DND-41 (cell line): Measurements from ENCODE around the gene MEN1.

Experiments used
- ATAC-seq: fragments of 200-7000 bp; cut with Tn5 transposase; 3 replicates; pipeline ENCODE4 v1.9.1; 2021; ENCODE audit warnings: low read depth; ENCODE audit not compliant: insufficient read depth
- DNase-seq: peaks from one replicate; pipeline ENCODE4 v3.0.0-alpha.2; 2020
- H2AFZ ChIP-seq: 2 replicates; pipeline ENCODE4 v1.6.0; 2012; ENCODE audit warnings: low read depth, low read length
- H3K27ac ChIP-seq: 2 replicates; pipeline ENCODE4 v1.5.1; 2012; ENCODE audit warnings: low read length, inconsistent platforms
- H3K27me3 ChIP-seq: fragments of 200-600 bp; sonication (generic); 2 replicates; pipeline ENCODE4 v1.6.0; 2012; ENCODE audit warnings: low read length, mild to moderate bottlenecking, inconsistent platforms; ENCODE audit not compliant: insufficient read depth, poor library complexity
- H3K36me3 ChIP-seq: 2 replicates; pipeline ENCODE4 v1.5.1; 2012; ENCODE audit warnings: low read length, inconsistent platforms; ENCODE audit not compliant: insufficient read depth
- H3K4me1 ChIP-seq: 2 replicates; pipeline ENCODE4 v1.5.1; 2012; ENCODE audit warnings: mild to moderate bottlenecking, low read length; ENCODE audit not compliant: insufficient read depth
- H3K4me2 ChIP-seq: 2 replicates; pipeline ENCODE4 v1.6.0; 2012; ENCODE audit warnings: mild to moderate bottlenecking, moderate library complexity, low read length, inconsistent platforms; ENCODE audit not compliant: insufficient read depth
- H3K4me3 ChIP-seq, 2 experiments: fragments of 200-600 bp in 1 of 2; shearing (Covaris generic) in 1 of 2; 2 replicates each; pipeline ENCODE4 v1.5.1; 2012 to 2016; ENCODE audit warnings: inconsistent platforms in 2 of 2, low read length in 2 of 2, mild to moderate bottlenecking in 2 of 2, low read depth in 1 of 2, moderate library complexity in 1 of 2
- H3K79me2 ChIP-seq: 2 replicates; pipeline ENCODE4 v1.6.0; 2012; ENCODE audit warnings: low read length, inconsistent platforms; ENCODE audit not compliant: insufficient read depth
- H3K9ac ChIP-seq: 2 replicates; pipeline ENCODE4 v1.6.0; 2012; ENCODE audit warnings: low read depth, mild to moderate bottlenecking, inconsistent platforms, low read length, moderate library complexity
- H3K9me3 ChIP-seq: 2 replicates; pipeline ENCODE4 v1.5.1; 2012; ENCODE audit warnings: low read length, moderate library complexity, mild to moderate bottlenecking, inconsistent platforms; ENCODE audit not compliant: insufficient read depth, severe bottlenecking
- H4K20me1 ChIP-seq: 2 replicates; pipeline ENCODE4 v1.6.0; 2012; ENCODE audit warnings: low read length; ENCODE audit not compliant: insufficient read depth
- CTCF ChIP-seq: IDR thresholded peaks from 2 replicates; pipeline ENCODE4 v1.5.1; 2012; ENCODE audit warnings: borderline replicate concordance, low read length, moderate library complexity, mild to moderate bottlenecking; ENCODE audit not compliant: poor library complexity, severe bottlenecking; ENCODE audit errors: extremely low read depth
- EZH2 ChIP-seq: IDR thresholded peaks from 3 replicates; pipeline ENCODE4 v1.6.1; 2012; ENCODE audit warnings: borderline replicate concordance, low read depth, mild to moderate bottlenecking, moderate library complexity, low read length, inconsistent platforms; ENCODE audit not compliant: severe bottlenecking

The MEN1 gene

GRCh38 chr11:64854534-64855502 lies 44.5 kb upstream of the MEN1 start:
- TF ChIP-seq CTCF (no peak), EZH2 (no peak)
- H3K79me2 ChIP-seq, result 0 out of 2 replicates have a peak, but pooled peaks cover 3% of the 10 kb centered on the region
- no peaks in the 10 kb centered on the region for H3K27me3 ChIP-seq
- ATAC-seq, result no peak
- no peak overlapping the region for H3K9ac ChIP-seq
- H3K36me3 ChIP-seq, result peaks cover 48% of the 10 kb centered on the region
- no peak overlapping the region for H3K4me2 ChIP-seq
- no peak overlapping the region for H2AFZ ChIP-seq
- no peak for DNase-seq
- H4K20me1 ChIP-seq, result no peaks in the 10 kb centered on the region
- peaks cover 21% of the 10 kb centered on the region for H3K4me1 ChIP-seq
- no peak overlapping the region for H3K4me3 ChIP-seq
- H3K27ac ChIP-seq, result no peak overlapping the region
- H3K9me3 ChIP-seq, result no peaks in the 10 kb centered on the region

GRCh38 chr11:64854157-64854533 lies 43.8 kb upstream of the MEN1 start:
- Histone ChIP-seq H3K36me3 (peaks cover 48% of the 10 kb centered on the region), H3K27ac (no peak overlapping the region), H3K9me3 (no peaks in the 10 kb centered on the region), H3K9ac (no peak overlapping the region), H3K4me2 (no peak overlapping the region), H2AFZ (no peak overlapping the region), H3K27me3 (no peaks in the 10 kb centered on the region), H3K4me1 (peaks cover 15% of the 10 kb centered on the region), H4K20me1 (no peaks in the 10 kb centered on the region), H3K79me2 (0 out of 2 replicates have a peak, but pooled peaks cover 3% of the 10 kb centered on the region), H3K4me3 (no peak overlapping the region)
- ATAC-seq (no peak), DNase-seq (no peak)
- no peak for TF ChIP-seq CTCF
- TF ChIP-seq EZH2, result no peak

- peaks cover 10% of the 10 kb centered on the region for H3K4me1 ChIP-seq
- no peak for ATAC-seq
- TF ChIP-seq CTCF (no peak), EZH2 (no peak)
- no peak overlapping the region for H3K9ac ChIP-seq
- H3K27ac ChIP-seq, result no peak overlapping the region
- no peaks in the 10 kb centered on the region for H4K20me1 ChIP-seq
- no peaks in the 10 kb centered on the region for H3K9me3 ChIP-seq
- DNase-seq, result no peak
- no peak overlapping the region for H2AFZ ChIP-seq
- 0 out of 2 replicates have a peak, but pooled peaks cover 3% of the 10 kb centered on the region for H3K79me2 ChIP-seq
- H3K27me3 ChIP-seq, result no peaks in the 10 kb centered on the region
- no peak overlapping the region for H3K4me2 ChIP-seq
- no peak overlapping the region for H3K4me3 ChIP-seq
- peaks cover 48% of the 10 kb centered on the region for H3K36me3 ChIP-seq
Observed at GRCh38 chr11:64853709-64854108, 43.4 kb upstream of the MEN1 start.
